LoVo (cell line): ENCODE results near the gene PYCR2.
"Not testable (repeated sequence)": the region's sequence is repeated elsewhere in the genome, so short reads cannot be mapped to it uniquely, and the experiment has no call there.

Experiments used
- DNase-seq: peaks from one replicate; pipeline ENCODE4 v3.0.0-alpha.2; 2016; ENCODE audit warnings: low spot score

The PYCR2 gene

GRCh38 chr1:225923692-225924555 is at the start of gene PYCR2:
Gene PYCR2 (minus strand): TSS chr1:225924250. CDS start chr1:225924110, 140 bp downstream.
- peak; percentile 94 for DNase-seq

- DNase-seq: no peak
Measured at GRCh38 chr1:225973158-225973557, 49.1 kb upstream of the PYCR2 start.

- no peak for DNase-seq
Measured at GRCh38 chr1:225972344-225973152, 48.5 kb upstream of the PYCR2 start.

GRCh38 chr1:225970592-225971157 is 46.6 kb upstream of the PYCR2 start:
- not testable (repeated sequence) for DNase-seq

DNA sequence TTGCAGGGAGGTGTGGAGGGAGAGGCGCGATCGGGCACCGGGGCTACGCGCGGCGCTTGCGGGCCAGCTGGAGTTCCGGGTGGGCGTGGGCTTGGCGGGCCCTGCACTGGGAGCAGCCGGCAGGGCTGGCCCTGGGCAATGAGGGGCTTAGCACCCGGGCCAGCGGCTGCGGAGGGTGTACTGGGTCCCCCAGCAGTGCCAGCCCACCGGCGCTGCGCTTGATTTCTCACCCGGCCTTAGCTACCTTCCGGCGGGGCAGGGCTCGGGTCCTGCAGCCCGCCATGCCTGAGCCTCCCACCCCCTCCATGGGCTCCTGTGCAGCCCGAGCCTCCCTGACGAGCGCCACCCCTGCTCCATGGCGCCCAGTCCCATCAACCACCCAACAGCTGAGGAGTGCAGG is 45.7 kb upstream of the PYCR2 start:
- DNase-seq: not testable (repeated sequence)

GRCh38 chr1:225965231-225965630 is 41.2 kb upstream of the PYCR2 start:
- DNase-seq: no peak

DNA sequence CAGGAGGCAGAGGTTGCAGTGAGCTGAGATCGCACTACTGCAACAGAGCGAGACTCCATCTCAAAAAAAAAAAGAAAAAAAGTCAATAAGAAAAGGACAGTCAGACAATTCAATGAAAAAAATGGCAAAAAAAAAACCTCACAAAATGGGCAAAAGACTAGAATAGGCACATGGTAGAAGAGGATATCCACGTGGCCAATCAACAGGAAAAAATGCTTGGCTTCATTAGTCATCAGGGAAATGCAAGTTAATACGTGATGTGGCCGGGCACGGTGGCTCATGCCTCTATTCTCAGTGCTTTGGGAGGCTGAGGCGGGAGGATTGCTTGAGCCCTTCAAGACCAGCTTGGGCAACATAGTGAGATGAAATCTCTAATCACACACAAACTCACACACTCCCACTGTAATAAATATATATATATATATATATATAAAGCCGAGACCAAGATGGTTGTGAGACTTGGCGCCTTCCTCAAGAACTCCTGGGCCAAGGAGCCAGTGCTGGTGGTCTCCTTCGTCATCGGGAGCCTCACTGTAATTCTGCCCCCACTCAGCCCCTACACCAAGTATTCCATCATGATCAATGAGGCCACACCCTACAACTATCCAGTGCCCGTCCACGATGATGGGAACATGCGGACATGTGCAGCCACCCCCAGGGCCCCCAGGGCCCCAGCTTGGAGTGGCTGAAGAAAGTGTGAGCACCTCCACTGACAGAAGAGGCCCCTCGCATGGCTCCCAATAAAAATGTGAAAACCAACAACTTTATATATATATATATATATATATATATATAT is 39.9 kb upstream of the PYCR2 start:
- no peak for DNase-seq

GRCh38 chr1:225962440-225962975 is 38.5 kb upstream of the PYCR2 start:
- no peak for DNase-seq

DNA sequence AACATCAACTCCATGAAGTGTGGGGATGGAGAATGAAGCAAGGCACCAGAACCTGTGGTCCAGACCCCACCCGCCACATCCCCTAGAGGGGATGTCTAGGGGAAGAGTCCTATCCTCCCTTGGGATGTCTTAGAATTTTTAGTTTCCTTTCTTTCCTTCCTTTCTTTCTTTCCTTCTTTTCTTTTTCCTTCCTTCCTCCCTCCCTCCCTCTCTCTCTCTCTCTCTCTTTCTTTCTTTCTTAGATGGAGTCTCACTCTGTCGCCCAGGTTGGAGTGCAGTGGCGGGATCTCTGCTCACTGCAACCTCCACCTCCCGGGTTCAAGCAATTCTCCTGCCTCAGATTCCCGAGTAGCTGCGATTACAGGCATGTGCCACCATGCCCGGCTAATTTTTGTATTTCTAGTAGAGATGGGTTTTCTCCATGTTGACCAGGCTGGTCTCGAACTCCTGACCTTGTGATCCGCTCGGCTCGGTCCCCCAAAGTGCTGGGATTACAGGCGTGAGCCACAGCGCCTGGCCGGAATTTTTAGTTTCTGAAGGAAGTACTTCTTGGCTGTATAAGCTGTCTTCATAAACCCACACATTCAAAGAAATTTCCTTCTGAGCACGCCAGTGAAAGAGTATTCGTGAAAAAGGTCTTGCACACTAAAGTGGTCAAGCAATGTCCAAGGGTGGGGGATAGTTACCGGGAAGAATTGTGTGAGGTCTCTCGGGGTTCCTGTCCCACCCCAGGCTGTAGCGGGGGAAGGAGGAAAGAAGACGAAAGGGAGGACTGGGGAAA is 37.8 kb upstream of the PYCR2 start:
- no peak for DNase-seq

DNA sequence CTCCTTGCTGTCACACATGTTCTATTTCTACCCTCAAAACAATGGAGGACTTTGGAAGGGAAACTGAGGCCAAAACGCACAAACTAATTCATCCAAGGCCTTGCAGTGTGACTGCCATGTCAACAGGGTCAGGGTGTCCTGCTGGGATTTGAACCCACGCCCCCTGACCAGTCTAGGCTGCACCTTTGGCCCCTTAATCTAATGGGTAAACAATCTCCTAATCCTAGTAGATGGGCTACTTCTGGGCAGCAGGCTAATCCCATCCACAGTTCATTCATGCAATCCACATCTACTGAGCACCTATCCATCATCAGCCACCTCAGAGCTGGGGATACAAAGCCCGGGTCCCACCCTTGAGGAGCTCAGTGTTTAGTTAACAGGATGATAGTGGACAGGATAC is 34.0 kb upstream of the PYCR2 start:
- DNase-seq: no peak

DNA sequence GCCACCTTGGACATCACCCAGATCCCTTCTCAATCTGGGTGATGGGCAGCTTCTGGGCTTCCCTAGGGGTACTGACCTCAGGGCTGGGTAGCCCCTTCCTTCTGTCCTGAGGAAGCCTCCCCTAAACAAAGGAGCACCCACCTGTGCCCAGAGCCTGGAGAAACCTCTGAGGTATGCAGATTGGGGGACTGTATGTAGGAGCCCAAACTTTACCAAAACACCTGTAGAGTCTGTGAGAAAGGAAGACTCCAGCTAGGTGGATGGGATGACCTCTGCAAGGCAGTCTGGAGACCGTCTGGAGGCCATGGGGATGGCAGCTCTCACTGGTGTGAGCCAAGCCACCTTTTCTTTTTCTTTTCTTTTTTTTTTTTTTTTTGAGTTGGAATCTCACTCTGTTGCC is 30.7 kb upstream of the PYCR2 start:
- no peak for DNase-seq

DNA sequence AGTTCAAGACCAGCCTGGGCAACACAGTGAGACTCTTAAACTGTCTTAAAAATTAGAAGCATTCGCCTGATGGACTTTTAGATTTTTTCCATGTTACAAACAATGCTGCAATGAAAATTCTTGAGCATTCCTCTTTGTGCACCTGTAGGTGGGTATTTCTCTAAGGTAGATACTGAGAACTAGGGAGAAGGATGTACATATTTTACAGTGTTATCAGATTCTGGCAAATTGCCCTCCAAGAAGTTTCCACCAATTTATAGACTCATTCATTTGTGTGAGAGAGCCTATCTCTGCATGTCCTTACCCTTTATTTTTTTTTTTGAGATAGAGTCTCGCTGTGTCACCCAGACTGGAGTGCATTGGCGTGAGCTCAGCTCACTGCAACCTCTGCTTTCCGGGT is 29.3 kb upstream of the PYCR2 start:
- no peak for DNase-seq

- DNase-seq: no peak
Measured at GRCh38 chr1:225950905-225951497, 27.0 kb upstream of the PYCR2 start.

- DNase-seq: no peak
Measured at GRCh38 chr1:225949041-225949440, 25.0 kb upstream of the PYCR2 start.

GRCh38 chr1:225946803-225947202 is 22.8 kb upstream of the PYCR2 start:
- DNase-seq: no peak

- no peak for DNase-seq
Measured at GRCh38 chr1:225946082-225946620, 22.1 kb upstream of the PYCR2 start.

DNA sequence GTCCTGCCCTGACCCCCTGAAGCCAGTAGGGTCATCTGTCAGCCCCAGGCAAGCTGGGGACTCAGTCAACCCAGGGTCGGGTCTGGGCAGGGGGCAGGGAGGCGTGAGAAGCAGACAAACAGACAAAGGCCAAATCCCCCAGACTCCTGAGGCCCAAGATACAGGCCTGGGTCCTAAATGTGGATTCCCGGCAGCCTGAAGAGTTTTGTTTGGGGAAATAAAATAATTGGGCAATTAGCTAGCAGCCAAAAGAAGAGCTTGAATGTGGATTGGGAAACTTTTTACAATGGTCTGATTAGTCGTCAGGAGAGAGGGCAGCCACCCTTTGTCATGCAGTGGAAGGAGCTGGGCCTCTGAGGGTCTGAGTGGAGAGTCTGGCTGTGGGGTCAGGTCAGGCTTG is 21.5 kb upstream of the PYCR2 start:
- DNase-seq: no peak

DNA sequence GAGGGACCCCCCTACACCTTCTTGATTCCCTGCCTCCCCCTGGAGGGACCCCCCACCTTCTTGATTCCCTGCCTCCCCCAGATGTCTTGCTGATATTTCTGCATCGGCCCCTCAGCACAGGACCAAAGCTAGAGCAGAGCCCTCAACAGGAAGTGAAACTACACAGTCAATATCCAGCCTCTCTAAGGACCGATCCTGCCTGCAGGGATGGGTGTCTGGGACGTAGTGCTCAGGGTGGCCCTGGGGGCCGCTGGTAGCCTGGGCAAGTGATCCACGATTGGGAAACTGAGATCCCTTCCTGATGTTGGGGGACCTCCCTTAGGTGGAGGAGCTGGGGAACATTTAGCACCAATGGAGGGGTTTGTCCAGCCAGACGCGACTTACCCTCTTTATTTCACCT is 20.9 kb upstream of the PYCR2 start:
- DNase-seq: no peak

DNA sequence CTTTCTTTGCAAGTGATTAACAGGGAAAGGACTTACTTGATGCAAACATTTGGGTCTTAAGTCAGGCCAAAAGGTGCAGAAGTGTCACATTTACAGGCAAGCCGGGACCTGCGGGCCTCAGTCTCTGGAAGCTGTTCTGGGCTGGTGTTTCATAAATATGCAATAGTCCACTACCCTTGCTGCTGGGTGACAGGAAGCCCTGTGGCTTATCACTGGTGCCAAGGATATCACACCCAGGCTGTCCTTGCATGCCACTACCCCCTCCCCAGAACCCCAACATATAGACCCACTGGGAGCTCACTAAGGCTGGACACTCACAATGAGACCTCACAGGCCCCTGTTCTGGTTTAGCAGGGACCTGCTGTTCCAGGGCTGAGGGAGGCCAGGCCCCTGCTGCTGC is 20.3 kb upstream of the PYCR2 start:
- no peak for DNase-seq

GRCh38 chr1:225943582-225943981 is 19.5 kb upstream of the PYCR2 start:
- DNase-seq: no peak
